SJCRH30 (cell line): ENCODE measurements around the gene MFSD2A. TPM values are rescaled to one million over a fixed set of nuclear protein-coding genes. Genes with fewer than 3 reads are reported as not detected.
"Not testable (repeated sequence)": the region's sequence is repeated elsewhere in the genome, so short reads cannot be mapped to it uniquely, and the experiment has no call there.

Experiments used
- DNase-seq, 2 experiments: peaks; one replicate each; pipeline ENCODE4 v3.0.0-alpha.2; 2015 to 2020
- H3K27ac ChIP-seq: fragments of 250-450 bp; sonication (Bioruptor Pico); 2 replicates; pipeline ENCODE4 v1.5.1; 2020; ENCODE audit warnings: mild to moderate bottlenecking, moderate library complexity
- H3K27me3 ChIP-seq: fragments of 250-450 bp; sonication (Bioruptor Pico); 2 replicates; pipeline ENCODE4 v1.5.1; 2020; ENCODE audit warnings: mild to moderate bottlenecking, moderate library complexity
- H3K36me3 ChIP-seq: fragments of 250-450 bp; sonication (Bioruptor Pico); 2 replicates; pipeline ENCODE4 v1.5.1; 2020; ENCODE audit warnings: mild to moderate bottlenecking, moderate library complexity
- H3K4me1 ChIP-seq: fragments of 250-450 bp; sonication (Bioruptor Pico); 2 replicates; pipeline ENCODE4 v1.5.1; 2020; ENCODE audit warnings: mild to moderate bottlenecking, moderate library complexity
- H3K4me3 ChIP-seq: fragments of 250-450 bp; sonication (Bioruptor Pico); 2 replicates; pipeline ENCODE4 v1.5.1; 2020; ENCODE audit warnings: mild to moderate bottlenecking, moderate library complexity
- H3K9me3 ChIP-seq: fragments of 250-450 bp; sonication (Bioruptor Pico); replicated peaks from 2 replicates; pipeline ENCODE4 v1.5.1; 2020; ENCODE audit warnings: mild to moderate bottlenecking, moderate library complexity
- total RNA-seq: library from RNA; depleted of rRNA; stranded (reverse); fragments of >200 nt; shearing (Covaris generic); gene quantifications from 2 replicates; pipeline ENCODE4 v1.2.3, GENCODE V29; 2014

MFSD2A gene
- total RNA-seq, 1 experiment from 2014 or later: 56.6 TPM

GRCh38 chr1:39952359-39953110, 2.4 kb upstream of the MFSD2A start:
- H3K27ac ChIP-seq: peak overlapping the region; percentile 66
- H3K36me3 ChIP-seq: peaks cover 4% of the 10 kb centered on the region; the same call in 1 of the 2 replicates
- peaks cover 30% of the 10 kb centered on the region for H3K4me1 ChIP-seq
- H3K27me3 ChIP-seq: no peaks in the 10 kb centered on the region
- H3K9me3 ChIP-seq: no peaks in the 10 kb centered on the region
- DNase-seq: peak; percentile 83 to 93
- H3K4me3 ChIP-seq: peak overlapping the region; percentile 18

DNA sequence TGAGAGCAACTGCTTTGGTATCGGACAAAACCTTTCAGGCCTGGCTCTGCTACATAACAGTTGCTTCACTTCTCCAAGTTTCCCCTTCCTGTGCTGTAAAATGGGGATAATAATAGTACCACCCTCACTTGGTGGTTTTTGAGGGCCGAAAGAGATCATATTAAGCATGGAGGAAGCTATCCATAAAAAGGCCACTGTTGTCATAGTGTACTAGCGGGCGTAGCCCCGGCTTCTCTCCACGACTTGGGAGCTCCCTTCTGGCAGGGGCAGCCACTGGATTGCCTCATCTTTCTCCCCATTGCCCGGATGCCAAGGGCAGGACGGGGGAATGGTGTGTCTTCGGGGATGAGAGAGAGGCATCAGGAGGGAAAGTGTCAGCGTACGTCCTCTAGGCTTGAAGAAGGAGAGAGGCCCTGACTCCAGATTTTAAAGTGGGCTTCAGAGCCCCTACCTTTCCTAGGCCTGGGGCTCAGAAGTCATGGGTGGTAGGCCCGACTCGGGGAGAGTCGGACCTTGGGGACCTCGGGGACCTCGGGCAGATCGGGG, 548 bp upstream of the MFSD2A start:
- no peak for DNase-seq
- peaks cover 4% of the 10 kb centered on the region; the same call in 1 of the 2 replicates for H3K36me3 ChIP-seq

DNA sequence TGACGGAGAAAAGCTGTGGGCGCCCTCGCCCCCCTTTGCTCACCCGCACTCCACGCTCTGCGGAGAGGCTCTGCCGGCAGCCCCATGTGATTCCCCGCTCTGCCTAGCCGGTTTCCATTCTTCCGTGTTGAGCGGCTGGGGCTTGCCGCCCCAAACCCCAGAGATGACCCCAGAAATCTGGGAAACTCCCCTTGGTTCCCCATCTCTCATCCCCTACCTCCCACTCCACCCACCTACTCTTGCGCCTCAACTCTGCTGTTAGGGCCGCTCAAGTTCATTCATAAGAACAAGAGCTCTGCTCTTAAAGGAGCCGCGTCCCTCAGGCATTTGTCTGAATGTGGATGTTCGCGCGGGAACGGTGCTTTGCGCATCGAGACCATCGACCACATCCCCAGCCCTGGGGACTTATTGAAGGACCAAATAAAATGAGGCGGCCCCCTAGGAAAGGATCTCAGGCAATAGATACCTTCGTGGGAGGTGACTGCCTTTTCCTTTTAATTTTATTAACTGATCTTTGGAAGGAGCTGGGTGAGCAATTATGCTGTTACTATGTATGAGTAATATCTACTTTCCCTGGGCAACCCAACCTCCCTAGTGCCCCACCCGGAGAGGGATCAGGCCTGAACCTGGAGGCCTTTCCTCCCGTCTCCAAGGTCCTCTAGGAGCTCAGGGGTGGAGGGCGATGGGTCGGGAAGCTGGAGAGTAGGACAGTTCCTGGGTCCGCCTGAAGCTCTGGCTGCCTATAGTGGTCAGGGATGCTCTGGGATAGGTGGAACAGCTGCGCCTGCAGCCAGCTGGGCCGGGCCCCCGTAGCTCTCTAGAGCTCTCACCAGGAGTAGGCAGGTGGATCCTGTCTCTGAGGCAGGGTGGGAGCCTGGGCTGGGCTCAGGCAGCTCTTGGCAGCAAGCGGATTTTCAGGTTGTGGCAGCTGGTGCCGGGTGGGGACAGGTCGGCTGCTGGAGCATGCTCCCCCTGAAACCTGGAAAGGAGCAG, 898 bp downstream of the MFSD2A start:
- peaks cover 42% of the 10 kb centered on the region for H3K4me1 ChIP-seq

More for the DNA sequence above, 548 bp upstream of the MFSD2A start:
- Histone ChIP-seq H3K4me3 (peak overlapping the region; percentile 78), H3K27me3 (no peaks in the 10 kb centered on the region), H3K9me3 (no peaks in the 10 kb centered on the region), H3K27ac (peak overlapping the region; percentile 56), H3K4me1 (peaks cover 30% of the 10 kb centered on the region)

DNA sequence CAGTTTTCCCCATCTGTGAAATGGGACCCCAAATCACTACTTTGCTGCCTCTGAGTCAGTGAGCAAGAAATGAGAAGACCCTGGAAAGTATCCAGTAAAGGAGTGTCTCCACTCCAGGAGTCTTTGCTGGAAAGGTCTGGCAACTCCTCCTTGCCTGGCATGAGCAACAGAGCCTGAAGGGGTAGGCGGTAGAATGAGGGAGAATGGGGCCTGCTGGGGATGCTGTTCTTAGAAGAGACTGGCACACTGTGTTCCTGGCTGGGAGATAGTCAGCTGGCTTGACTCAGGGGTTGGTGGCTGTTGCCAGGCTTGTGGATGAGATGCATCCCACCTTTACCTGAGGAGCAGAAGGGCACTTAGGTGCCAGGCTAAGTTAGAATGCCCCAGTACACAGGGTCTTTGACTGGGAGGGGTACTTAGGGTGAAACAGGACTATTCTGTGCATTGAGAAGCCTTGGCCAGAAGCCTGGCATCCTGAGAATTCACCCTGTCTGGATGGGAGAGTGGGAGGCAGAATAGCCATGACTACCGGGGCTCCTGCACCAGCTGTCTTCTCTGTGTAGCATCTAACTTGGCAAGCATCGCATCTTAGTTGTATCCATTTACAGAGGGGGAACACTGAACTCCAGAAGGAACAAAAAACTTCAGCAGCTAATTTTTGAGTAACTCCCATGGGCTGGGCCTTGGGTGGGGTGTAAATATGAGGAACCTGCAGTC, 2.5 kb downstream of the MFSD2A start:
- H3K9me3 ChIP-seq: no peaks in the 10 kb centered on the region
- H3K27me3 ChIP-seq: no peaks in the 10 kb centered on the region
- H3K4me1 ChIP-seq: peaks cover 46% of the 10 kb centered on the region
- DNase-seq: no peak
- H3K27ac ChIP-seq: no peak overlapping the region
- peaks cover 9% of the 10 kb centered on the region for H3K36me3 ChIP-seq
- no peak overlapping the region for H3K4me3 ChIP-seq

More for the DNA sequence above, 898 bp downstream of the MFSD2A start:
- H3K27me3 ChIP-seq: no peaks in the 10 kb centered on the region
- H3K27ac ChIP-seq: peak overlapping the region; percentile 56
- peaks cover 4% of the 10 kb centered on the region; the same call in 1 of the 2 replicates for H3K36me3 ChIP-seq
- no peaks in the 10 kb centered on the region for H3K9me3 ChIP-seq
- peak overlapping the region; percentile 78 for H3K4me3 ChIP-seq
- peak; percentile 74 to 80 for DNase-seq

DNA sequence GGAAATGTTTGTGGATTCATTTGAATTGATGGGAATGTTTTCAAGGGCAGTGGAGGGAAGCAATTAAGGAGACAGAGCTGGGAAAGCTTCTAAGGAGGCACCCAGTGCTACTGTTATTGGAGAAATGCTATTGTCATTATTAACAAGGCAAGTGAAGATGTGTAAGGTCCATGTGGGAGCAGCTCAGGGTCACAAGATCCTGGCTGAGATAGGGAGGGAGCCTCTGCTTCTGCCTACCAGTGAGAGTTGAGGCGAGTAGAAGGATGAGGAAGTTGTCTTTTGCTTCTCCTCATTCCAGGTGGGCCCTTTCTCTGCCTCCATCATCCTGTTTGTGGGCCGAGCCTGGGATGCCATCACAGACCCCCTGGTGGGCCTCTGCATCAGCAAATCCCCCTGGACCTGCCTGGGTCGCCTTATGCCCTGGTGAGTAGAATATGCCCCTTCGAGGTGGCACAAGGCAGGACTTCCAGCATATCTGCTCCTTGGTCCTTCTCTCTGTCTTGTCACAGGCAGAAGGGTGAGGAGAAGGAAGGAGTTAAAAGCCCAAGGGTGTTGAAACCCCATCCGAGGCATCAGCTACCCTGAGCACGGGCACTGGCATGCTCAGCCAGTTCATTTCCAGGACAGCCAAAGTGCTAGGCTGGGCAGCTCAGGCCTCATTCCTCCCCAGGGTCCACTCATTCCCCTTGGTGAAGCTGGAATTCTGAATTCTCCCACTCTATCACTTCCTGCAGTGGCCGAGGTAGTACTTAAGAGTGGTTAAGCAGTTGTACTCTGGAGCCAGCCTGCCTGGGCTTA, 3.7 kb downstream of the MFSD2A start:
- DNase-seq: no peak
- Histone ChIP-seq H3K27ac (no peak overlapping the region), H3K4me1 (peaks cover 38% of the 10 kb centered on the region), H3K27me3 (no peaks in the 10 kb centered on the region), H3K4me3 (no peak overlapping the region), H3K9me3 (no peaks in the 10 kb centered on the region), H3K36me3 (peaks cover 16% of the 10 kb centered on the region)

DNA sequence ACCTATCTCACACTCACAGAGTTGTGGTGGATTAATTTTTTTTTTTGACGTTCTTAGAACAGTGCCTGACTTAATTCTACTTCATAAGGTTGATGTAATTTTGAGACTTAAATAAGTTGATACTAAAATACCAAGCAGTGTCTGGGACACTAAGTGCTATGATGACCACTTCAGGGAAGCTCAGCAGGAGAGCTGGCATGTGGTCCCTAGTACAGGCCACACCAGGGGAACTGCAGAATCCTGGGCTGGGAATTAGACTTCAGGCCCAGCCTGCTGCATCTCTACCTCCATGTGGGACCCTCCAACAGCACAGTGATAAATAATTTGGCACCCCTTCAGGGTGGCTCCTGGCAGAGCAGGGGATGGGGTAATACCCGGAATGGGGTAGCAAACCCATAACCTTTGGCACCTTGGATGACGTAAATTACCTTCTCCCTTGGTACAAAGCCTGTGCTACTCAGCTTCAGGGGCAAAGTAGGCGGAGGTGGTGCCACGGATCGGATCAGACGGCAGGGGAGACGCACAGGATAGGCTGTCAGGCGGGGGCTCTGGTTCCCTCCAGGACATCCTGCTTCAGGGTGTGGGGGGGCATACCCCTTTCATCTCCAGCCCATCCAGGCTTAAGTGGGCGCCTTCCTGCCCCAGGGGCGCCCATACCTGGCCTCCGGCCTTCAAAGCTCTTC, 4.8 kb downstream of the MFSD2A start:
- no peaks in the 10 kb centered on the region for H3K27me3 ChIP-seq
- no peak for DNase-seq
- H3K9me3 ChIP-seq: no peaks in the 10 kb centered on the region
- peaks cover 26% of the 10 kb centered on the region for H3K36me3 ChIP-seq
- H3K4me1 ChIP-seq: peaks cover 28% of the 10 kb centered on the region
- peak overlapping the region; percentile 96 for H3K27ac ChIP-seq
- no peak overlapping the region for H3K4me3 ChIP-seq

DNA sequence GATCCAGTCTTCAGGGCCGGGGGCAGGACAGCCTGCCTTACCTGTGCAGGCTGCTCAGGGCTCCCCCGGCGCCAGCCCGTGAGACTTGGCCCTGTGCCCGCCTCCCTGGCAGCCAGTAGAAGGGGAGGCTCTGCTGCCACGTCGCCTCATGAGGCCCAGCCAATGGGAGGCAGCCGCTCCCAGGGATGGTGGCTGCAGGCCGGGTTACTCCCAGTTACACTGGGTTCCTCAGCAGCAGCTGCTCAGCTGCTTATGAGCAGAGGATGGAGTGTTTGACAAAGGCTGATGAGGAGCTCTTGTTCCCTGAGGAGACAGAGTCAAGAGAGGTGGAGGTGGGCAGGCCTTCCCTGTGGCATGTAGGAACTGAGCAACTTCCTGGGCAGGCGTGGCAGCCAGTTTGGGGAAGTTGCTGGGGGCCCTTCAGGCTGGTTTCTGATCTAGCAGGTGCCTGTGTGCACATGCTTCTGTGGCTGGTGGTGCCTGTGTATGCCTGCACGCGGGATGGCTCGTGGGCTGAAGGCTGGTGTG, 5.5 kb downstream of the MFSD2A start:
- H3K9me3 ChIP-seq: no peaks in the 10 kb centered on the region
- peak overlapping the region; percentile 96 for H3K27ac ChIP-seq
- H3K4me1 ChIP-seq: peaks cover 28% of the 10 kb centered on the region
- peak; percentile 85 to 87 for DNase-seq
- H3K36me3 ChIP-seq: peaks cover 33% of the 10 kb centered on the region
- H3K27me3 ChIP-seq: no peaks in the 10 kb centered on the region
- no peak overlapping the region for H3K4me3 ChIP-seq

GRCh38 chr1:39962450-39962825, 7.5 kb downstream of the MFSD2A start:
- Histone ChIP-seq H3K27ac (peak overlapping the region; percentile 96), H3K36me3 (peaks cover 49% of the 10 kb centered on the region), H3K9me3 (no peaks in the 10 kb centered on the region), H3K27me3 (no peaks in the 10 kb centered on the region), H3K4me3 (no peak overlapping the region), H3K4me1 (peaks cover 25% of the 10 kb centered on the region)
- DNase-seq: no peak

GRCh38 chr1:39962964-39963363, 8.0 kb downstream of the MFSD2A start:
- H3K4me3 ChIP-seq, H3K27me3 ChIP-seq, H3K9me3 ChIP-seq, DNase-seq, H3K27ac ChIP-seq: not testable (repeated sequence)
- H3K36me3 ChIP-seq: peaks cover 54% of the 10 kb centered on the region
- peaks cover 25% of the 10 kb centered on the region for H3K4me1 ChIP-seq

DNA sequence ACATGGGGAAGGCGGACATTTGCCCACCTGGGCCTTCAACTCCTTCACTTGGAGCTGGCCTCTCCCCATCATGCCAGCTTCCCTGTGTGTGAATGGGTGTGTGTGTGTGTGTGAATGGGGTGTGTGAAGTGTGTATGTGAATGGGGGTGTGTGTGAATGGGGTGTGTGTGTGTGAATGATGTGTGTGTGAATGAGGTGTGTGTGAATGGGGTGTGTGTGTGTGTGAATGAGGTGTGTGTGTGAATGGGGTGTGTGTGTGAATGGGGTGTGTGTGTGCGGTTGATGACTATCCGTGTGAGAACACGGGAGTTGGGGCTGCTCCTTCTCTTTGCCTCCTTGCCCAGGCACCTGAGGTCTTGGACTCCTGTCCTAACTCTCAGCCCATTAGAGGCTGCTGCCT, 9.6 kb downstream of the MFSD2A start:
- no peaks in the 10 kb centered on the region for H3K9me3 ChIP-seq
- DNase-seq: no peak

DNA sequence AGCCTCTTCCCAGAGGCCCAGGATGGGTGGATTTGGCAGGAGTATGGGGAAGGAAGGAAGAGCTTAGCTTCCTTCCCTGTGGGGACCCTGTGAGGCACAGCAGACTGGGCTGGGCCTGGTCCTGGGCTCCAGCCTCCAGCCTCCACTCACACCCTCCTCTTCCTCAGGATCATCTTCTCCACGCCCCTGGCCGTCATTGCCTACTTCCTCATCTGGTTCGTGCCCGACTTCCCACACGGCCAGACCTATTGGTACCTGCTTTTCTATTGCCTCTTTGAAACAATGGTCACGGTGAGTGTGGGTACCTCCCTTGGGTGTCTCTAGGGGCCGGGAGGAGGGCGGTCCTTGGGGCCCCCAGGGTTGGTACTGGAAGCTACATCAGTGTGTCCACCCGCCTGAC, 10.1 kb downstream of the MFSD2A start:
- no peaks in the 10 kb centered on the region for H3K9me3 ChIP-seq
- H3K36me3 ChIP-seq: peaks cover 71% of the 10 kb centered on the region

More for the DNA sequence above, 9.6 kb downstream of the MFSD2A start:
- Histone ChIP-seq H3K27me3 (no peaks in the 10 kb centered on the region), H3K36me3 (peaks cover 70% of the 10 kb centered on the region), H3K27ac (no peak overlapping the region), H3K4me1 (peaks cover 25% of the 10 kb centered on the region), H3K4me3 (no peak overlapping the region)

DNA sequence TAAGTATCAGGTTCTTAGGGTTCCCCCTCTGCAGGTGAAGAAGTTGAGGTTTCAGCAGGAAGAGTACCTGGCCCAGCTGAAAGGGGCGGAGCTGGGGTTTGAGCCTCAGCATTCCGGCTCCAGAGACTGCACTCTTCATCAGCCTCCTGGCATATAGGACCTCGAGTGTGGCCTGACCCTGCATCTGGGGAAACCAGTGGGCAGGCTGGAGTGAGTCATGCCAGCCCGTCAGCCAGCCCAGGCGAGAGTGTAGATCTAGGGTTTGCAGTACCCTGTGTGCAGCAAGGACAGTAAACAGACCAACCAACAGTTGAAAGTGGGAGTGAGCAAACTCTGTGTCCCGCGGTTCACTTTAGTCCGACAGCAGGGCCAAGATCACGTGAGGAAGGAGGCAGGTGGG, 14.1 kb downstream of the MFSD2A start:
- Histone ChIP-seq H3K36me3 (peaks cover 54% of the 10 kb centered on the region), H3K27ac (no peak overlapping the region), H3K9me3 (no peaks in the 10 kb centered on the region), H3K4me3 (no peak overlapping the region), H3K27me3 (no peaks in the 10 kb centered on the region), H3K4me1 (peaks cover 9% of the 10 kb centered on the region)
- no peak for DNase-seq

More for the DNA sequence above, 10.1 kb downstream of the MFSD2A start:
- no peak for DNase-seq
- Histone ChIP-seq H3K4me3 (no peak overlapping the region), H3K4me1 (peaks cover 22% of the 10 kb centered on the region), H3K27me3 (no peaks in the 10 kb centered on the region), H3K27ac (no peak overlapping the region)
